Left colon (tissue), 2 donors: Measurements from ENCODE around the gene CHD5. TPM values are rescaled to one million over a fixed set of nuclear protein-coding genes. Genes with fewer than 3 reads are reported as not detected.

Experiments used
- ATAC-seq: fragments of 200-7000 bp; cut with Tn5 transposase; one replicate; pipeline ENCODE4 v1.9.1; 2020; ENCODE audit warnings: mild to moderate bottlenecking, moderate library complexity
- DNase-seq, 2 donors: peaks; one replicate each; pipeline ENCODE4 v3.0.0-alpha.2; 2020
- intact Hi-C, 2 donors: fragments of 100-400 bp; cut with DNase I in 1 of 2; cut with micrococcal nuclease in 1 of 2; formaldehyde crosslinking; loops; one replicate each; pipeline versions ENCODE4 v1.11.2 to v1.14.0; 2022; cut with DNase I, micrococcal nuclease
- total RNA-seq, 2 donors: library from RNA; stranded (reverse); fragmentation: NEBNext Ultra II Directional; extraction: Animal tissue kit (Norgen Biotek cat#: 25700); gene quantifications; one replicate each; pipeline ENCODE4 v1.2.1, GENCODE V29; 2021
- donor health status: DM: no; HTN: no; CAD: no.
- donor health status: DM: yes; HTN: yes; CAD: no.

Gene CHD5
- total RNA-seq, 2 donors from 2014 or later: 0.18 to 0.20 TPM

DNA sequence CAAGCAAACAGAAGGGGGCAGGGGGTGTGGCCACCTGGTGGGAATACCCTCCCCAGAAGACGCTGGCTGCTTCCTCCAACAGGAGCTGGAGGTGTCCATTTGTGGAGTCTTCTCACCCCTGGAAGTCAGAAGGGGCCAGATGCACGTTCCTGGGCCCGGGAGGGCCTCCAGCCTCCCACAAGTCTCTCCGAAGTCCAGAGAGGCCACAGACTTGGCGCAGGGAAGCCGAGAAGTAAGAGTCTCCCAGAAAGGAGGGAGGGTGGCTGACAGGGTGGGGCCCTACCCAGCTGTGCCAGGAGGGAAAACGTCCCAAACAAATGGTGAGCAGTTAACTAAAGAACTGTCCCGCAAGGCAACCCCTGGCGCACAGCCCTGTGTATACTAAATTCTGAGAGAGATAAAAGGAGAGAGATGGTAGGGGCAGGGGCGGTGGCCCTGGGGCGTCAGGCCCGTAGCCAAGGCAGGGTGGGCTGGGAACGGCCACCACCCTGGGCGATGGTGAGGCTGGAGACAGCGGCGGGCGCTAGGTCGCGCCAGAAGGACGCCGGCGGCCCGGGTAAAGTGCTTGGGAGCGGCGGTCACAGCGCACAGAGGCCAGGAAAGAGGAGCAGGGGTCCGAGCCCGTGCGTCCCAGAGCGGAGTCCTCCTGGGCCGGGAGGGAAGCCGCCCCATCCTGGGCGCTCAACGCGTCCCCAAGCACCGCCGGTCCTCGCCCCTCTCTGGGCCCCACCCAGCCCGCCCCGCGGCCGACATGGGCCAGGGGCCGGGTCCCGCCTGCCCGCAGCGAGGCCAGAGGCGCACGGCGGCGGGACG lies 1.2 kb downstream of the CHD5 start:
- DNase-seq (no peak), ATAC-seq (no peak)
- intact Hi-C loops: no loop called here

DNA sequence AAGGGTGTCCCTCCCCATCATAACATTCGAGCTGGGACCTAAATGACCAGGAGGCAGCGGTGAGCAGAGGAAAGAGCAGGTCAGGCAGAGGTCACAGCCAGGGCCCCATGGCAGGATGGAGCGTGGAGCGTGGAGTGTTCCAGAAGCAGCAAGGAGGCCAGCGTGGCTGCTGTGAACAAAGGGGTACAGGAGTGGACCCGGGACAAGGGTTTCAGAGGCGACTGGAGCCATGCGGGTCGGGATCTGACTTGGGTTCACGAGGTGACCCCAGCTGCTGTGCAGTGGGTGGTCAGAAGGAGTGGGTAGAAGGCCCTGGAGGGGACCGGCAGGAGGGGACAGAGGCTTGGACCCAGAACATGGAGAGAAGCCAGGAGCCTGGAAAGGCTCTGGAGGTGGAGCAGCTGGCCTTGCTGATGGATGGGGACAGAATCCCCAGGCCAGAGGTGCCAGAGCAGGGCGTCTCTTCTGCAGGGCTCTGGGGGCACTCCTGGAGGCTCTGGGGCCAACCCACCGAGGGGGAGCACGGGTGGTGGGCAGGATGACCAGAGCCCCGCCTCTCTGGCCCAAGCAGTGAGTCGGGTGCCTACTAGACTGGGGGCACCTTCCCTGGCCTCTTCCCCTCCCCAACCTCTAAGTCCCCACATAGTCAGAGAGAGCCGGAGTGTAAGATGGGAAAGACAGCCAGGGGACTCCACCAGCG lies 2.3 kb downstream of the CHD5 start:
- intact Hi-C loops: no loop called here
- ATAC-seq: no peak
- no peak for DNase-seq

DNA sequence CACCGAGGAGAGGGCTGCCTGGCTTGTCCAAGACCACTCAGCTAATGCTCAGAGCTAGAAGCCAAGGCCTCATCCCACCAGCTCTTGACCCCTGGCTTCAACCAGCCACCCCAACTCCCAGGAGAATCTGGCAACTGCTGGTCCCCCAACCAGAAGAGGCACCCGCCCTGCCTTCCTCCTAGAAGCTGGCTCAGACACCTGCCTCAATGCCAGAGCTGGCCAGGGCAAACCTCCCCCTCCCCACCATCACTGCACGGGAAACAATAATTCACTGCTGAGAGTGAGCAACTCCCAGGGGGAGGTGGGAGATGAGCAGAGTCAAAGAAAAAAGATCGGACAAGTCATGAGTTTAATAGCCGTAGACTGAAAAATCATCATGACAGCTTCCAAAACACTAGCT lies 3.3 kb downstream of the CHD5 start:
- DNase-seq (no peak), ATAC-seq (no peak)
- intact Hi-C loops: no loop called here

DNA sequence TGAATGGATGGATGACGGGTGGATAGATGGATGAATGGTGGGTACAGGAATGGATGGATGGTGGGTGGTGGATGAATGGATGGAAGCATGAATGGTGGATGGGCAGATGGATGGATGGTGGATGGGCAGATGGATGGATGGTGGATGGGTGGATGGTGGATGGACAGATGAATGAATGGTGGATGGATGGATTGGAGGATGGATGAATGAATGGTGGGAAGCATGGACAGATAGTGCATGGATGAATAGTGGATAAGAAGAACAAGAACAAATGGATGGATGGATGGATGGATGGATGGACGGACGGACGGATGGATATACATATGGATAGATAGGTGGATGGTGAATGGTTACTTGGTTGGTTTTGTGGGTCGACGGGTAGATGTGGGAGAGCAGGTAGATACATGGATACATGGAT lies 4.7 kb downstream of the CHD5 start:
- DNase-seq (no peak), ATAC-seq (no peak)
- intact Hi-C loops: no loop called here

DNA sequence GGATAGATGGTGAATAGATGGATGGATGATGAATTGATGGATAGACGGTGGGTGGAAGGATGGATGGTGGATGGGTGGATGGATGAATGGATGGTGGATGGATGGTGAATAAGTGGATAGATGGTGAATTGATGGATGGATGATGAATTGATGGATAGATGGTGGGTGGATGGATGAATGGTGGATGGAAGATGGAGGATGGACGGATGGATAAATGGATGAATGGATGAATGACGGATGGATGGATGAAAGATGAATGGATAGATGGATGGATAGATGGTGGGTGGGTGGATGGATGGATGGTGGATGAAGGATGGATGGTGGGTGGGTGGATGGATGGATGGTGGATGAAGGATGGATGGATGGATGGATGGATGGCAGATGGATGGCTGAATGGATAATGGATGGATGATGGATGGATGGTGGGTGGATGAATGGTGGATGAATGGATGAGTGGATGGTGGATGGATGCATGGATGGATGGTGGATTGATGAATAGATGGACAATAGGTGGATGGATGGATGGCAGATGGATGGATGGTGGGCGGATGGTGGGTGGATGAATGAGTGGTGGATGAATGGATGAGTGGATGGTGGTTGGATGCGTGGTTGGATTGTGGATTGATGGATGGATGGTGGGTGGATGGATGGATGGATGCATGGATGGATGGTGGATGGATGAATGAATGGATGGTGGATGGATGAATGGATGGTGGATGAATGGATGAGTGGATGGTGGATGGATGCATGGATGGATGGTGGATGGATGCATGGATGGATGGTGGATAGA lies 5.3 kb downstream of the CHD5 start:
- intact Hi-C loops: no loop called here
- ATAC-seq (no peak), DNase-seq (no peak)

DNA sequence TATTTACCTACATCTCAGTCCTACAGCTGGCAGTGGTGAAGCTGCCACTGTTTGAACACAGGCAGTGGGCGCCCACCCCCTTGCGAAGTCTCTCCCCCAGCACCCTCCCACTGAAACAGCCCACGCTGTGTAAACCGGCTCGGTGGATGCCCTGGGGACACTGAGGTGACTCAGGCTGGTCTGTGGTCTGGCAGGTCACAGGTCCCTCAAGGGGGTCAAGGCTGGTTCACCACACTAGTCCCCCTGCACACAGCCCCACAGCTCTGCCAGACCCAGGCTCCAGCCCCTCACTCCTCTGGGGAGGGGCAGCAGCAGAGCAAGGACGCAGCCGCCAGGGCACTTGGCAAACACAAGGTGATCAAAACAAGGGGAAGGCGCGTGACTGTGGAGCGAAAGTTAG lies 7.6 kb downstream of the CHD5 start:
- no peak for DNase-seq
- no peak for ATAC-seq
- intact Hi-C loops: no loop called here

DNA sequence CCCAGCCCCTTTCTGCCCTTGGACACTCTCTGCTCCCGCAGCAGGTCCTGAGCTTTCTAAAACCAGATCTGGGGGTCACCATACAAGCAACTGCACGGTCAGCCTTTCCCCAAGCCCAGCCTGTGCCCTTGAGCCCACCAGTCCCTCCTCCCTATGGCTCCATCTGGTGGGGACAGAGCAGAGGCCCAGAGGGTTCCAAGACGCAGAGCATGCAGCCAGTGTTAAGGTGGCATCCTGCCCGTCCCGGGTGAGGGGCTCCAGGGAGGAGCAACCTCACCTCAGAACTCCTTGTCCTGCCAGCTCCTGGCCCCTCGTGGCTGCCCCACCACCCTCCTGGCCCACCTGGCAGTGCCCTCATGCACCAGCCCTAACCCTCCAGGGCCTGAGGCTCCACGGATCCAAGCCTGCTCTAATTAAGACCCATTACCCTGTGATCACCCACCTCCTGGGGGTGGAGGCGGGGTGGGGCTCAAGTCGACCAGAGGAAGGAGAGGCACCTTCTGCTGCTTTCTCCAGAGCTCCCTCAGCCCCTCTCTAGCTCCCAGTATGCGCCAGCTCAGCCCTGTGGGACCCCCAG lies 8.5 kb downstream of the CHD5 start:
- DNase-seq: no peak
- intact Hi-C loops: no loop called here
- no peak for ATAC-seq

DNA sequence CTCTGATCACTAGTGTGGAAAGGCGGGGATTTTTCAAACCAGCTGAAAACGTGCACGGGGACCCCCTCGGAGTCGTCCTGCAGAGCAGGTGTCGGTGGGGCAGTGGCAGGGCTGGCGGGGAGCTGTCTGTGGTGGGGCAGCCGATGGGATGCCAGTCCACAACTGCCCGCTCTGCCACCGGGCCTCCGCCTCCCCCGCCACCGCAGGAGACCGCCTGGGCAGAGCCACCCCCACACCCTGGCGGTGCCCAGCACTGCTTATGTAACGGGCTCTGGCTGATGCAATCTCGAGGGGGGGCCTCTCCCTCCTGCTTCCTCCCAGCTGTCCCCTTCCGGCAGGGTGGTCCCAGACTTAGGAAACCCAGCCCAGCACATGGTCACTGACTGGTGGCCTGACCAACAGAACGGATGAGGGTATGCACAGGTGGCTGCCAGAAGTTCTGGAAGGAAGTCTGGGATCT lies 9.3 kb downstream of the CHD5 start:
- intact Hi-C loops: no loop called here
- ATAC-seq (no peak), DNase-seq (no peak)

DNA sequence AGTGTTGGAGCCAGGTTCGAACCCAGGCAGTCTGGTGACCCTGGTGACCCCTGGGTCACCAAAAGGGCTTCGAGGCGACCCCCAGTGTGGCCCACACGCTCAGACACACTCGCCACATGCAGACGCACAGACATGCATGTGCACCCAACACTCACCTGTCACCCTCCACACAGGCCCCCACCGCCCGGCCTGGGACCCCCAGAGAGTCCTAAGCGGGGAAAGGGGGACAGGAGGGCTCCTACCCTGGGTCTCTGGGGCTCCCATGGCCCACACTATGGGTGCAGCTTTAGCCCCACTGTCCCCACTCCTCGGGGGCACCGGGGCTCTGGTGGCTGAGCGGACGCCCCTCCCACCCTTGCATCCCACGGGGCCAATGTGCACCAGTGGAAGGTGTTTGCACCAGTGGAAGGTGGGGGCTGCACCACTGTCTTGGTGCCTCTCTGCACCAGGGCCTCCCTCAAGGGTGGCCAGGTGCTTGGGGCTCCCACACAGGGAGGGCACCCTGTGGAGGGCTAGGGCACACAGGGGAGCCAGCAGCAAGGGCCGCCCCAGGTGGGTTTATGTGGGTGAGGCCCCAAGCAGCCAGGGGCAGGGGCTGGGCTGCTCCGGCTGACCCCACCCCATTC lies 9.9 kb downstream of the CHD5 start:
- DNase-seq: no peak
- intact Hi-C loops: no loop called here
- ATAC-seq: no peak

DNA sequence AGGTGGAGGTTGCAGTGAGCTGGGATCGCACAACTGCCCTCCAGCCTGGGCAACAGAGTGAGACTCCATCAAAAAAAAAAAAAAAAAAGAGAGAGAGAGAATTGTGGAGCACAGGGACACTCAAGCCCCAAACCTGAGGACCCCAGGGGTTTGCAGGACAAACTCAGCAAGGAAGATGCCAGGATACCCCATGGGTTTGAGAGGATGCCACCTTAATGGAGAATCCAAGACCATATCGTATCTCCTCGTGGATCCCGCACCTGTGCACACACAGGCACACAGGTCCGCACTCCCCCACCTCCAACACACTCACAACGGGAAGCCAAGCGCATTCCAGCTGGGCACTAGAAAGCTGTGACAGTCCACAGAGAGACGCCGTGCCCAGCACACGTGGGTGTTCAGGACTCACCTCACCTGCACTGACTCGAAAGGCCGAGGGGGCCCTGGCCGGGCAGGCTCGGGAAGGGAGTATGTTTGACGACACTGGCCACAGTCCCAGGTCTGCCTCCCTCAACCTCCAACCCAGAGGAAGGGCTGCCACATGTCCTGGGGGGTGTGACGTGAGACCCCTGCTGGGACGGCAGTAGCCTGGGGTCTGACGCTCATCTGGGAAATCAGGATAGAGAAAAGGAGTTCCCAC lies 11.1 kb downstream of the CHD5 start:
- ATAC-seq (no peak), DNase-seq (no peak)
- intact Hi-C loops: no loop called here

DNA sequence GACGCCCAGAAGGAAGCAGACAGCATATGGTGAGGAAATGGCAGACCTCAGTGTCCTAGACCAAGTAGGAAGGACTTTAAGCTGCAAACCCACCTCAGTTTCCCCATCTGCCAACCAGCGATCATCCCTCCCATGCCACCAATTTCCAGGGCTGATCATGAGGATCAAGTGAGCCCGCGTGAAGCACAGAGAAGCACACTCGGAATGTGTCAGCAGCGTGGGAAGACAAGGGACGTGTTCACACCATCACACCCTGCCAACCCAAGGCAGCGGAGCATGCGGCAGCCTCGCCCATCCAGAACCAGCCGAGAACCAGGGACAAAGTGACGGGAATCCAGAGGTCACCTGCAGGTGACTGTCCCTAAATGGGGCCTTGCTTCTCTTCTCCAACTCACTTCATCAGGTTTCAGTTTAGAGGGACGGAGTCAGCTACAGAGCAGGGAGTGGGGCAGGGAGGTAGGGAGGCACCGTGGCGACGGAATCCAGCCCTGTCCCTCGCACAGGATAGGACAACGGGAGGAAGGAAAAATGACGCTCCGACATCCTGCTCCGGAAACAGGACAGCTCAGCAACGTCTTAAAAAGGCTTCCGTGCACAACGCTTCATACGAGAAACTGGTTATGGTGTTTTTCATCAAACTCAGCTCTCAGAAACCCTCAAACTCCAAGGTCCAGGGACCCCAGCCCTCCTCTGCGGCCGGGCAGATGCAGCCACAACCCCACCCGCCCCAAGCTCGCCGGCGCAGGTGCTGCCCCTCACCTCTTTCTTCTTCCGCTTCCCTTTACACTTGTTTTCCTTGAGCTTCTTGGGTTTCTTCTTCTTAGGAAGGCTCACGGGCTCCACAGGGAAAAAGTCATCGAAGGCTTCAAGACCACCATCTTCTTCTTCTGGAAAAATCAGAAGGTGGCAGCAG lies 12.5 kb downstream of the CHD5 start:
- no peak for ATAC-seq
- intact Hi-C loops: no loop called here
- DNase-seq: no peak

DNA sequence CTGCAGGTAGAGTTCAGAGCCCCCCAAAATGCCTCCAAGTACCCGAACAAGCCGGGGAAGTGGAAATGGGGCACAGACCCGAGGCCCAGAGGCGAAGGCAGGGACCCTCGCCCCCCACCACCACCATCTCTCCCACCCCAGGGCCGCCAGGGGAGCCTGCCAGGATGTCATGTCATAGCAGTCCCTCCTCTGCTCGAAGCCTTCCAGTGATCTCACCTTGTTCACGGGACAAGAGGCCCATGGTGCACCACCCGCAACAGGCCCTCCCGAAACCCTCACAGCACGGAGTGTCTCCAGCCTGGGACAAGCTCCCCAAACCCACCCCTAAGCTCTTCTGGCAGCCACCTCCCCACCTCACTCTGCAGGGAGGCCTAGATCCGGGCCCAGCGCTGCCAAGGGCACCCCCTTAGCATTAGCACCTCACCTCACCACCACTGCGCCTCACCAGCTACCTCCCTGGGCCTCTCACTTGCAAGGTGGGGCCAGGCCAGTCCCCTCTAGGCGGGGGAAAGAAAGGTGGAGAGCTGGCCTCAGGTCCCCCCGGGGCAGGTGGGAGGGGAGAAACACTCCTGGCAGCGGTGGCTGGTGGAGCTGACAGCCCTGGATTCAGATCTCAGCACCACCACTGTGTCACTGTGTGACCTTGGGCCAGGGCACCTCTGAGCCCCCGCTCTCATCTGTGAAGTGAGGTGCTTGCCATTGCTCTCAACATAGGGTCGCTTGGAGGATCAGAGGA lies 13.3 kb downstream of the CHD5 start:
- intact Hi-C loops: no loop called here
- no peak for DNase-seq
- no peak for ATAC-seq

DNA sequence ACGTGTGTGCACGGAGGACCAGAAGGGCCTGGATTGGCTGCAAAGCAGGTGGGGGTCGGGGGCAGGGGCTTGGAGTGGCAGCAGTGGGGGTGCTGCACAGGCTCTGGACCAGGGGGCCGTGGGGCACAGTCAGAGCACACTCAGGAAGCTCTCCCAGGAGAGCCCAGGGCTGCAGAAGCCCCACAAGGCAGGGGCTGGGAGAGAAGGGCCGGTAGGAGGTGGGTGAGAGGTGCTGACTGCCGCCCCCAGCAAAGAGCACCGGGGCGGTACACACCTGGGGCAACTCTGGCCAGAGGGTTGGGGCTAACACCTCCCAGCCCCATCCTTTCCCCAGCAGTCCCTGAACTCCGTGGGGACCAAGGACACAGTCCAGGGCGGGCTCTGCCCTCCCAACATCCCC lies 13.9 kb downstream of the CHD5 start:
- ATAC-seq: no peak
- DNase-seq: no peak
- intact Hi-C loops: no loop called here

DNA sequence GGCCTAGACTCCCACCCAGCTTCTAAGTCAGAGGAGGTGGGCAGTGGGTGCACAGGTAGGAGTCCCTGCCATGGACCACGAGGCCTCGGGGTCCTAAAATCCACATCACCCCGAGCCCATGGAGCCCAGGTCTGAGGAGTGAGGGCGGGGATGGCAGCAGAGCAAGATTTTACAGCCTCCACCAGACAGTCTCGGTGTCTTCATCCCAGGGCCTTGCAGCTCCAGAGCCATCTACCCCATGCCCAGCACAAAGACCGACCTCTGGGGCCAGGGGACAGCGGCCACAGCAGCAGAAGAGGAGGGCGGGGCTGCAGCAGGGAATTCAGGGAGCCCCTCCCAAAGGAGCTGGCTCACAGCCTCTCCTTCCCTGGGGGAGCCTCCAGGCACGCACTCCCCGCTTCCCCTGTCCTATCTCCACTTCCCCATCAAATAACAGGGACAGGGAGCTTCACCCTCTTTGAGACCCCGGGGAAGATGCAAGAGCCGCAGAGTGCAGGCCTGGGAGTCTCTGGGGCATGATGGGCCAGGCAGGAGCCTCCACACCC lies 14.6 kb downstream of the CHD5 start:
- intact Hi-C loops: no loop called here

DNA sequence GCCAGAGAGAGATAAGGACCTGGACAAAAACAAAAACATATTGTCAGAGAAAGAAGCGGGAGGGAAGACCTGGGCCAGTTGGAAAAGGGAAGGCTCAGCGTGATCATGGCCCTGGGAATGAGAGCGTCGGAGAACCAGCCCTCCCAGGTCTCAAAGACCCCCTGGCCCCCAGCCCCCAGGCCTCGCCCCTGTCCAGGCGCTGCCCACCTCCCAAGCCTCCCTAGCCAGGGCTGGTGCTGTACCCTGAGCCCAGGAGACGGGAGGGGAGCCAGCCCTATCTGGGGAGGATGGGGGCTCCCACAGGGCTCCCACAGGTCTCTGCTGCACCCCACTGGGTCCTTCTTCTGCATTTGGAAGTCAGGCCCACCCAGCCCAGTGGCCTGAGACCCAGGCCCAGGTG lies 15.1 kb downstream of the CHD5 start:
- ATAC-seq: no peak
- intact Hi-C loops: no loop called here
- DNase-seq: no peak

More for the DNA sequence above, 14.6 kb downstream of the CHD5 start:
- no peak for DNase-seq
- ATAC-seq: no peak

DNA sequence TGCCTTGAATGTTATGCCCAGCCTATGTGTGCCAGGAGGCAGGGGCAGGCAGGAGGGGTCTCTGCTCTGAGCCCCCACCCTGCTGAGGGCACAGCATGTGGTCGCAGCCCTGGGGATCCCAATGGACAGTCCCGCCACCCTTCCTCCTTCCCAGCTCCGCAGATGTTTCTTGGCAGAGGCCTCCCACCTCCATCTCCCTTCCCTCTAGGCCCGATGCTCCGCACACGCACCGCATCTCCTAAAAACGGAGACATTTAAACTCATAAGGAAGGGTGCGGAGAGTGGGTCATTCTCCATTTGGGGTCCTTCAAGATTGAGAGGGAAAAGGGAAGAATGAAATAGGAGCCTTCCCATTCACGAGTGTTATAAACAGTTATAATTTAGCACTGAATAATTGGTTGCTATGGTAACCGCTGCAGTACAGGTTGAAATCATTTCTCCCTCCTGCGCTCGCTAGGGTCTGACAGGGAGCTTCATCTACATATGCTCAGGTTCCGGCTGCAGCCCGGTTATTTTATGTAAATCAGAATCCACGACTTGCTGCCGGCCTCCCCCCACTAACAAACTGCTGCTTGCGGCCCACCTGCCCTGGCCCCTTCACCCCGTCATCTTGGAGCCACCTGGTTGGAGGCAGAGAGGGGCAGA lies 16.0 kb downstream of the CHD5 start:
- ATAC-seq (no peak), DNase-seq (no peak)
- intact Hi-C loops: no loop called here
